GM19438 (cell line): ENCODE data around the gene SLC39A8.
"Not testable (repeated sequence)": the region's sequence is repeated elsewhere in the genome, so short reads cannot be mapped to it uniquely, and the experiment has no call there.

Source experiments
- ATAC-seq: cut with Tn5 transposase; IDR thresholded peaks from one replicate; pipeline ENCODE4 v1.9.1; 2021; ENCODE audit warnings: low read depth; ENCODE audit not compliant: unreplicated experiment

SLC39A8 gene

GRCh38 chr4:102244878-102245535, 100.3 kb downstream of the SLC39A8 start:
- no peak for ATAC-seq

DNA sequence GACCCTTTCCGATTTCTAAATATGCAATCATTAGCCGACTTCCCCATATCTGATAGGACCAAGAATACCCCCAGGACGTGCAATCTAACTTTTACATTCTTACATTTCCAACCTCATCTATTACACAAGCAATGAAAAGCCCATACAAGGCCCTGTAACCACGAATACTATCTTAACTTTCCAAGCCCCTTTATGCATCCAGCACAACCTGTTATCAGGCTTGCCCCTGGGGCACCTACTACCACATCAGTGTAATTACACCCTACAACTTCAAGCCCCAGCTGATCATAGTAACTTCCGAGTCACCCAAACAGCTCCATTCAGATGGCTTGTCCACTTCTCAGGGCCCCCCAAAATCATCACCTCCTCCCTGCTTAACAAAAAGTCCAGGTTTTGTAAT, 102.0 kb downstream of the SLC39A8 start:
- not testable (repeated sequence) for ATAC-seq

- no peak for ATAC-seq
These were observed 110.9 kb downstream of the SLC39A8 start for GRCh38 chr4:102234243-102234838.

DNA sequence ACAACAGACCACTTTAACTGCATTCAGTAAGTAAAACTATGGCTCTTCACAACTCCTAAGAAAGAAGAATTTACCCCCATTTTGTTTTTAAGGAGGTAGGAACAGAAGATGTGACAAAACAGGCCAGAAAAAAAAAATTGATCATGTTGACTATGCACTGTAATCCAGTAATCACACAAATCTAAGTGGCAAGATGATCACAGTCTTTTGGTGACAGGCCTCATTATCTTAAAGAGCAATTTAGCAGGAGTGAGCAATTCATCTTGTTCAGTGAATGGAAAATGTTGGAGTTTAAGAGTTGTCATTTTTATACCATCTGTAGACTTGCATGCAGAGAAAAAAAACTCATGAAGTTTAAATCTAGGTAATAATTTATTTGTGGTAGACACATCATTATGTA, 115.1 kb downstream of the SLC39A8 start:
- ATAC-seq = no peak

- ATAC-seq = no peak
These were observed 117.9 kb downstream of the SLC39A8 start for GRCh38 chr4:102227388-102227787.

GRCh38 chr4:102223461-102223860, 121.8 kb downstream of the SLC39A8 start:
- ATAC-seq = no peak

GRCh38 chr4:102222838-102223409, 122.4 kb downstream of the SLC39A8 start:
- ATAC-seq = no peak

DNA sequence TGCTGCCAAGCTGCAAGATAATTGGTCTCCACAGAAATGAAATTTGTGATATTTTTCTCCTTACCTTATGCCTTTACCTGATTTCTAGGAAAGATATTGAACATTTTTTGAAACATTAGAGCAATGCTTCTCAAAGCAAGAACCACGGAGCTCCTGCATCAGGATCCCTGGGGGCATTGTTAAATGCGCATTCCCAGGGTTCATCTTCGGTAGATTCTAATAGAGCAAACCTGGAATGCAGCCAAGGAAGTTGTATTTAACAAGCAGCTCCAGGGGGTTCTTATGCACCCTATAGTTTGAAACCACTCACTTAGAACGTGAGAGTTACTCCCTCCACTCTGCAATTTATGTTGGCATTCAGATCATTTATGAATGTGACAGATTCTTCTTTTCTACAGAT, 126.2 kb downstream of the SLC39A8 start:
- no peak for ATAC-seq

DNA sequence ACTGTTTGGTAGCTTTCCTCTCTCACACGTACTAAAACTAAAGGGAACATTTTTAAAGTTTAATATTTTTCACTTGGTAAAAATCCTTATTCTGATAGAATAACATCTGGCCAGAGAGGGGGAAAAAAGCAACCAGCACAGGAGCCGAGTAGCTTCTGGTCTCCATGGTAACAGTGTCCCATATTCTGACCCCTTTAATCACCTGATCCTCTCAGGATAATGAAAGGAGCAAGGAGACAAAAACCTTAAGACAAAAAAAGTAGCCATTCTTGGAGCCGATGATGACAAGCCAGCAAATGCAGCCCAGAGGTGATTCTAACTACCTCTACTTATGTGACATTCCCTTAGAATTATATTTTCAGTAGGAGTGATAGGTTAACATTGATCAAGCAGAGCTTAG, 126.6 kb downstream of the SLC39A8 start:
- no peak for ATAC-seq

DNA sequence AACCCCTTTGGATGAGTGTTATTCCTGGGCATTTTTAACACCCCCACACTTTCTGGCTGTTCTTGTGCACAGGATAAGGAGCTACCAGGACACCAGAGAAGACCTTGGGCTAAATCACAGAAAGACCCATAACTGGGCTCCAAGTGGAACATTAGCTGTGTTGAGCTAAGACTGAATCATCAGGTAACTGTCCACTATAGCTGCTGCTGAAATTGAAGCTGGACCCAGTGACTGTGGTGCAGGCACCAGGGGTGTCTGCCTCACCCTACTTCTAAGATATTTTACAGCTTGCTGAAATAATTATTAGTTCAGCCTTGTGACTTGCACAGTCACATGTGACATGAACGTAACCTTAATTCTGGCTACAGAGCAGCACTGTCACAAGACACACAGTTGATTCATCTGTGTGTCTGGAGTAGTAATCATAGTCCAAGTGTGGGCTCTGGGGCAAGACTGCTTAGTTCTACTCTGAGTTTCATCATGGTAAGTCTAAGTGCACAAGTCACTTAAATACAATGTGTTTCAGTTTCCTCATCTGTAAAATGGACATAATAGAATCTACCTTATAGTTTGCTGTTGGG, 127.4 kb downstream of the SLC39A8 start:
- ATAC-seq = no peak

GRCh38 chr4:102217345-102217744, 127.9 kb downstream of the SLC39A8 start:
- no peak for ATAC-seq

DNA sequence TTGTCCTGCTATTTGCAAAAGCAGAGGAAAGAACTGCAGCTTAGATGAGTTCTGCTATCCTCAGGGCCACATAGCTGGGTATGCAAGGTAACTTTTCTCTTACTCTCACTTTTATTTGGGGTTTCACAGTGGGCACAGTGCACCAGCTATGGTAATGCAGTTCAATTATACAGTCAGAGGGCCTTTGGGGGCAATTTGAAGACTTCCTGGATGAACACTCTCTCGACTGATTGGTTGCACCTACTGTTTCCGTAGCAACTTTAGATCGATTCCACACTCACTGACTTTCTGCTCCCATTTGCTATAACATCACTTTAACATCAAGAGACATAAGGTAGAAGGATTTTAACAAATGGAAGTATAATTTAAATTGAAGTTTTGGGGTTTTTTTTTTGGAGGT, 128.6 kb downstream of the SLC39A8 start:
- ATAC-seq = no peak

DNA sequence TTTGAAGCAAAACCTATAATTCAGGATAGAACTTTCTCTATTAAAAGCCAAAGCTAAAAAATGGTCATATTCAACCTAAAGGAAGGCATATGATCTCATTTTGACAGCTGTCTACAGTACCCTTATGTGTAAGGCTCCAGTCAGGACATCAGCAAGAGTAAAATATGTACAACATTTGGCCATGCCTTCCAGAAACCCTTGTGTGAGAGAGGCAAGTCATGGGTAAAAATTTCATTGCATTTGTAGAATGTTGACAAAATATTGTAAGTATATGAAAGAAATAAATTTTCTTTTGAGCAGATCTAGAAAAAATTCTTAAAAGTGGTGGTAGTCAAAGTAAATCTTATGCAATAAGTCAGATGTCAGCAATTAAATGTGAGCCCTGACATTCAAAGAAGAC, 132.3 kb downstream of the SLC39A8 start:
- no peak for ATAC-seq
